Ishikawa (cell line): ENCODE results near the gene PIGO.

Source experiments
- FOXM1 ChIP-seq: IDR thresholded peaks from 2 replicates; pipeline ENCODE4 v1.6.1; 2012; ENCODE audit warnings: low read depth, borderline replicate concordance
- RAD21 ChIP-seq: IDR thresholded peaks from 2 replicates; pipeline ENCODE4 v1.6.1; 2012; ENCODE audit warnings: low read depth
- REST ChIP-seq: IDR thresholded peaks from 2 replicates; pipeline ENCODE4 v1.6.1; 2012; ENCODE audit warnings: low read depth, mild to moderate bottlenecking
- TAF1 ChIP-seq: IDR thresholded peaks from 2 replicates; pipeline ENCODE4 v1.6.1; 2012; ENCODE audit warnings: low read depth, mild to moderate bottlenecking

- TF ChIP-seq RAD21 (no peak), REST (no peak), FOXM1 (no peak), TAF1 (no peak)
Measured at GRCh38 chr9:35044071-35044470, 52.3 kb downstream of the PIGO start.
